Fibroblast of peridontal ligament (primary cell): ENCODE data around the gene DNASE1L3.

Experiments used
- DNase-seq: peaks from one replicate; pipeline ENCODE4 v3.0.0-alpha.2; 2010; ENCODE audit errors: extremely low read depth

DNASE1L3 gene

DNA sequence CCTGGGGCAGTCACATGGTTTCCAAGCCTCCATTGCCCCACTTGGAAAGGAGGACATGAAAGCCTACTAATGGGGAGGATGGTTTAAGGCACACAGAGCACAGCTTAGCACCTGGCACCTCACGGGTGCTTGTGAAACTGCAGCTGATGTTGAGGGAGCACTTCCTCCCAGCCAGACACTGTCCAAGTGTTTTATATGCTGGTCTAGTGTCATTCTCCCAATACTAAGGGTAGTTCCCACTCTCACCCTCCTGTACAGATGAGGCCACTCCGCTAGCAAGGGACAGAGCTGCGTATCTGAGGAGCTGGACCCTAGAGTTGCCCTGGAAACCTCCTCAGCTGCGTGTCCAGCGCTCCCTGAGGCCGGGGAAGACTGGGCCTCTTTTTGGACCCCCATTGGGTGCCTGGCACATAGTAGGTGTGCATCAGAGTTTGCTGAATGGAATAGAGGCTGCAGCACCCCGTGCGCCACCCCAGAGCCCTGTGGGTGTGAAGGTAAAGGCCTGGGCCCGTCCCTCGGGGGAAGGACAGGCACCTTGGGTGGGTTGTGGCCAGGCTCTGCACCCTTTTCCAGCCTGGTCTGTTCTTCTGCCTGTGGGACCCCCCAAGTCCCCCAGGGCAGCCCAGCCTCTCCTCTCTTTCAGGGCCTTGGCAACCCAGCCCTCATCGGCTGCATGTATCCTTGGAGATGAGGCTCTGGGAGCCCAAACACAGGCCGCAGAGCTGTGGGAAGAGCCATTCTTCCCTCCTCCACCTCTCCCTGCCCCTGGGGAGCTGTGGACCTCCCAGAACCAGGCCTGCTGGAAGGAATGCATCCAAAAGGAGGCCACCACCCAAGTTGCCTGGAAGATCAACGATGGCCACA is 31.3 kb downstream of the DNASE1L3 start:
- DNase-seq: no peak

DNA sequence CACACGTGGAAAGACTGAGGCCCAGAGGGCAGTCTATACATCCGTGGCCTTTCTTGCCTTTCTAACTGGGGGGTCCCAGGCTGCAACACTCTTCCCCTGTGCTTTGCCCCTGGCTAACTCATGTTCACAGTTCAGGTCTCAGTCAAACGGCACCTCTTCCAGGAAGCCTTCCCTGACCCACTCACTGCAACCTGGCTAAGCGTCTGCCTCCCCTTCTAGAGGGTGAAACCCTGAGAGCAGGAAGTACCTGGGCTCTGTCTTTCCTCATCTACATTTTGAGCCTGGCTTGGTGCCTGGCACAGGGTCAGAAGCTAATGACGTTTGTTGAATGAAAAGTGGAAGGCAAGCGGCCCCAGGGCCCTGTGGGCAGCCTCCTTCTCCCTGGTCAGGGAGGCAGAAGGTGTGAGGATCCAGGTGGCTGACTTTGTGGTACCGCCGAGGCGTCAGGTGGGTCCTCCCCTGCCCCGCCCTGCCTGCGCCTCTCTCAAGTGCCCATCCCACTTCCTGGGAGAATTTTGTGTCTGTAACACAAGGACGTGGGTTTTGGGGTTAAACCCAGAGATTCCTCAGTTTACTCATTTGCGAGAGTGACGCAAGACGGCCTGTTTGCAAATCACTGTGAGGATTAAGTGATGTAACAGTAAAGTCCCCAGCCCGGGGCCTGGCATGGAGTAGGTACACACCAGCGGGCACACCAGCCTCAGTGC is 32.1 kb downstream of the DNASE1L3 start:
- DNase-seq: no peak

DNA sequence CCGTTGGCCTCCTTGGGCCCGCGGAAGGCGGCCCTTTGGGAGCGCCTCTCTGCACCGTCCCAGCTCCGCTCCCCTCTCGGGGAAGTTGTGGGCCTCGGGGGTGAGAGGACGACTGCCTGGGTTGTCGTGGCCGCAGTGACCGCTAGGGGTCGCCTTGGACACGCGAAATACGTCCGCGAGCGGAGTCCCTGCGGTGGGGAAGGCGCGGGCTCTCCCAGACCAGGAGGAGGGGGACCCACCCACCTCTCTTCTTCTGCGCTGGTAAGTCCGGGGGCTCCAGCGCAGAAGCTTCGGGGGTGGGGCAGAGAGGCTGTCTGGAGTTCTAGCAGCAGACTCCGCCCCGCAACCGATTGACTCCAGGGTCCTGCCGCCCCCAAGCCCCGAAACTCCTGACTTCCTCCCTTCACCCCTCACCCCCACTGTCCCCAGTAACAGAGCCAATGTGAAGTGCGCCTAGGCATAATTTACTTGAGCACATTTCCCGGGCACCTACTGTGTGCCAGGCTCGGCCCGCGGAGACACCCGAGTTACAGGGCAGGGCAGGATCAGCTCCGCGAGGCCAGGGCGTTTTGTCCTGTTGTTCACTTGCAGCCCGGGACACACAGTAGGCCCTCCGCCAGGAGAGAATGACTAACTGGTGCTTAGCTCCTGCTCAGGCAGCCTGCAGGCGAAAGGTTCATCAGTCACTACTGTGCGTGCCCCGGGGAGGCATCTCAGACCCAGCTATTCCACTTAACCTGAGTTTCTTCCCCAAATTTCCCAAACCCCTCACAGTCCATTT is 32.8 kb downstream of the DNASE1L3 start:
- DNase-seq: peak; percentile 74

DNA sequence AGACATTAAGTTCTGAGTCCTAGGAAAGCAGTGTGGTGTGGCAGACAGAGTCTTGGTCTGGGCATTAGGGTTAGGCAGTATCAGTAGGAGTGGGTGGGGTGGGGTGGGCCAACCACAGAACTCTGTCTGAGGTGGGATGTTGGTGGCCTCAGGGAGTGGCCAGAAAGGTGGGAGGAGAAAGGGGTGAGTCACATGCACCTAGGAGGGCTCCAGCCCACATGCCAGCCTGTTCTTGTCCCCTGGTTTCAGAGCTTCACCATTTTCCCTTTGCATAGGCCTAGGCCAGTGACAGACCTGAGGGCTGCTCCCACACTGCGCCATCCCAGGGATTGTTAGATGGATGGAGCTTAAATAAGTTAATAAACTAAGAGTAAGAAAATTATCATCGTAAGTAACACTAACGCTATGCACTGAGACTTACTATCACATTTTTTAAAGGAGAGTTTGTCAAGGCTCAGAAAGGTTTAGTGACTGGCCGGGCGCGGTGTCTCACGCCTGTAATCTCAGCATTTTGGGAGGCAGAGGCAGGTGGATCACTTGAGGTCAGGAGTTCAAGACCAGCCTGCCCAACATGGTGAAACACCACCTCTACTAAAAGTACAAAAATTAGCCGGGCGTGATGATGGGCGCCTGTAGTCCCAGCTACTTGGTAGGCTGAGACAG is 33.8 kb downstream of the DNASE1L3 start:
- DNase-seq: no peak

DNA sequence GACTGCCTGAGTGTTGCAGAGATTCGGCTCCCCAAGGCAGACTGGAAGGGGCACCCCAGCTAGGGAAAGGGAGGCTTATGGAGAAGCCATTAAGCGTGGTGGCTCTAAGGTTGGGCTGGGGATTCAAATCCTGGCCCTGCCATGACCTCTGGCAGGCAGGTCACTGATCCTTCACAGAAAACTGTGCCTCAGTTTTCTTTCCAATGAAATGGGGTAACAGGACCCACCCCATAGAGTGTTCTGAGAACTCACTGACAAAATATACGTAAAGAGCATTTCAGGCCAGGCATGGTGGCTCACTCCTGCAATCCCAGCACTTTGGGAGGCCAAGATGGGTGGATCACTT is 34.6 kb downstream of the DNASE1L3 start:
- no peak for DNase-seq

DNA sequence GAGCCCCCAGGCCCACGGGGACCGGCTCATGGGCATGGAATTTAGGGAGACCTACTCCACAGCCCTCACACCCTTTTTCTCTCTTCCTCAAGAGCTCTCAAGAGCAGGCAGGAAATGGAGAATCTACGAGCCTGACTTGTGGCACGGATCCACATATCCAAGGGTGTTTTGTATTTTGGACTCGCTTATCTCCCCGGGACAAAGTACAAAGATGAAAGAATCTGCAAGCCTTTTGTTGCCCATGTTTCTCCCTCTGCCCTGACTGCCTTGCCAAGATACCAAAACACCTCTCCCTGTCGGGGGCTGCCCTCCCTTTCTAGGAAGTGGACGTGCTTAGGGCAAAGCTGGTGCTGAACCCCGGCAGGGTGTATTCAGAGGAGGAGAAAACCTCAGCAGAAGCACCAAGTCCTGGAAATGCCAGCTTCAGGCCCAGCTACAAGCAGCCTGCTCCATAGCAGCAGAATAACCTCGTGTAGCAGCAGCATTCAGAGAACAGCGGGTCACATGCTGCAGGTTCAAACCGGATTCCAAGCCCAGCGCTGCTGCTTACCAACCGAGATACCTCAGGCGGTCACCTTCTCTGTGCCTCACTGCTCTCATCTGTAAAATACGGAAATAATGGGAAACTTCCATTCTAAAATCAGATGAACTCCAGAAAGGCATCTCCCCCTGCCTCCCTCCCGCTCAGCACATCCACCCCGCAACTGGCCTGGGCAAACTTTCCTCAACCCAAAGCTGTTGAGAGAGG is 35.2 kb downstream of the DNASE1L3 start:
- DNase-seq: no peak

DNA sequence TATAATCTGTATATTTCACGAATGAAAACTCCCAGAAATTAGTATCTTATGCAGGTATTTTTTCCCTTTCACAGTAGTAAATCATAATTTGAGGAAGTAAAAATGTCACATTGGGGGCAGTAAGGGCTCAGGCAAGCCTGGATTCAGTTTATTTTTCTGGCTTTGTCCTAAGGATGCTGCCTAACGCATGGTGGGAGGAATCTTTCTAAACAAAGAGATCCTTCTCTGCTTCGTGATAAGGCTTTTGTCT is 35.7 kb downstream of the DNASE1L3 start:
- no peak for DNase-seq

DNA sequence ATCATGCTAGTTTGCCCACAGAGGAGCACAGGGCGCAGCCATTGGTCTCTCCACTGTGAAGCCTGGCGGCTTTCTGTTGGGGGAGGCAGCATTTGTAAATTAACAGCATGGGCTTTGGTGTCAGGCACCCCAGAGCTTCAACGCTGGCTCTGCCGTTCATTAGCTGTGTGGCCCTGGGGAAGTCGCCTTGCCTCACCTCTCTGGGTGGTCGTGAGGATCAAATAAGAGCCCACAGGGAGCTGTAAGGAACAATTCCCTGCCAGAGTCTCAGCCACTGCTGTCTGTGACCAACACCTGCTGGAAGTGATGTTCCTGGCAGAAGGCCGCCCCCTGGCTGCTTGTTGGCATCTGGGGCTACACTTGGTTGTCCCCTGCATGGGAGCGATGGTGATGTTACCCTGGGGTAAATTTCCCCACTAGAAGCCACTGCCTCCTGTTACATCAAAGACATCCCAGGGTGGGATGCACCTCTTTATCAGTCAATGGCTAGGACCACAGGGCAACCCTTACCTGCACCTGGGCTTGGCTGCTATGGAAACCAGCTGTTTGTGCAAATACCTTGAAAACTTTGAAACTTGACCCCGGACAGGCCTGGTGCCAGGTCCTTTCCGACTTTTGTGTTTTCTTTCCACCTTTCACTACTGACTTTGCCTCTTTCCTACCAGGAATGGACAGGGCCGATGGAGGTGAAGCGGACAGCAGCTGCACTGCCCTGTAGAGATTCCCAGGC is 36.9 kb downstream of the DNASE1L3 start:
- no peak for DNase-seq

DNA sequence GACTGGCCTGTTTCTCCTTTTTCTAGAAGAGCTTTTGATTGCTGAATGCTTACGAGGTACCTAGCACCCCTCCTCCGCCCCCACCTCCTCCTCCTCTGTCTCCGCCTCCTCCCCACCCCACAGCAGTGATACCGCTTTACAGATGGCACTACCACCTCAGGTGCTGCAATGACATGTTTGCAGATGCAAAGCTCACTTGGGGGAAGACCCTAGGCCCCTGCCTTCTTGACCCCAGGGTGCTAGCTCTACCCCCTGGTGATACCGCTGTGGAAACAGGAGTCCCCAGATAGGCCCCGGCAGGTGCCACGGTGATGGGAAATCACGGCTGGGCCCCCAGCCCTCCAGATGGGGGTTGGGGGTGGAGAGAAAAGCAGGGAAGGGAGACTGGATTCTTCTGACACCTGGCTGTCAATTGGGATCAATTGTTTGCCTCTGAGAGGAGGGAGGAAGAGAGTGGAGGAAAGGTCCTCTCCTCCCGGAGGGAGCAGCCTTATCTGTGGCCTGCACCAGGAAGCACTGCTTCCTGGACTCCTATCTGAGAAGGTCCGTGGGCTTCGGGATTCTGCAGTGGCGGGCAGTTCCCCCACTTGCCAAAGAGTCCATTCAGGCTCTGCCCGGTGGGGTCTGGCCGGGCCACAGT is 37.6 kb downstream of the DNASE1L3 start:
- no peak for DNase-seq

DNA sequence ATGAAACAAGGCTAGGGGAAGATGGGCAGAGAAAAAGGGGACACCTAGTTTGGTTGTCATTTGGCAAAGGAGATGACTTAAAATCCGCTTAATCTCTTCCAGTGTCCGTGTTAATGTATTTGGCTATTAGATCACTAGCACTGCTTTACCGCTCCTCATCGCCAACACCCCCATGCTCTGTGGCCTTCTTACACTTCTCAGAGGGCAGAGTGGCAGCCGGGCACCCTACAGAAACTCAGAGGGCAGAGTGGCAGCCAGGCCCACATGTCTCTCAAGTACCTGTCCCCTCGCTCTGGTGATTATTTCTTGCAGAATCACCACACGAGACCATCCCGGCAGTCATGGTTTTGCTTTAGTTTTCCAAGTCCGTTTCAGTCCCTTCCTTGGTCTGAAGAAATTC is 39.6 kb downstream of the DNASE1L3 start:
- DNase-seq: no peak

DNA sequence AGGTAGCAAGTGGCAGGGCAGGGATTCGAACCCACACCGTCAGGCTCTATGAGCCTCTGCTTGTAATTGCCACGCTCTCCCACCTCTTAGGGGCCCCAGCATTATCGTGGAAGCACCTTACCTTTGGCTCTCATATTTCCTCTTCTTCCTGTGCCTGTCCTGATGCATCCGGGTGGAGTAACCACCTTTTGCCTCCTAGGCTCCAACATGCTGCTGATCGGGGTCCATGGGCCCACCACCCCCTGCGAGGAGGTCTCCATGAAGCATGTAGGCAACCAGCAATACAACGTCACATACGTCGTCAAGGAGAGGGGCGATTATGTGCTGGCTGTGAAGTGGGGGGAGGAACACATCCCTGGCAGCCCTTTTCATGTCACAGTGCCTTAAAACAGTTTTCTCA is 40.4 kb downstream of the DNASE1L3 start:
- no peak for DNase-seq

DNA sequence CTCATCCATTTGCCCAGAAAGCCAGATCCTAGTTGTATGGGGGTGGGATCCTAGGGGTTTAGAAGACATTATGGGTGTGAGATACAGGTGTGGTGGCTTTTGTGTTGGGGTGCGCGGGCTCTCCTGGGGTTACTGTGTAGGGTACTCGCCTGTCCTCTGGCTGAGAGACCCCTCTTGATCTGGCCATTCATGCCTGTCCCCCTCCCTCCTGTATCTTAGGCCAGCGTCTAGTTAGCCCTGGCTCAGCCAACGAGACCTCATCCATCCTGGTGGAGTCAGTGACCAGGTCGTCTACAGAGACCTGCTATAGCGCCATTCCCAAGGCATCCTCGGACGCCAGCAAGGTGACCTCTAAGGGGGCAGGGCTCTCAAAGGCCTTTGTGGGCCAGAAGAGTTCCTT is 41.4 kb downstream of the DNASE1L3 start:
- no peak for DNase-seq

DNA sequence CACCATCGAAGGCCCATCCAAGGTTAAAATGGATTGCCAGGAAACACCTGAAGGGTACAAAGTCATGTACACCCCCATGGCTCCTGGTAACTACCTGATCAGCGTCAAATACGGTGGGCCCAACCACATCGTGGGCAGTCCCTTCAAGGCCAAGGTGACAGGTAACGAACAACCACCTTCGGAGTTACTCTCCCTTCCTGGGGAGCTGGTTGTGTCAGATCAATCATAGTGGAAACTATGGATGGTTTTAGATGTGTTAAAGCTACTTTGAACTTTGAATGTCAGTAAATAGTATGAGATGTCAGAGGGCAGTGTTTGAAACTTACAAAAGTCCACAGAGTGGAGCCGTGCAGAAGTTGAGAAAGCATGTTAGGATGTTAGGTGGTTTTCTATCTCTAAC is 42.3 kb downstream of the DNASE1L3 start:
- DNase-seq: no peak

DNA sequence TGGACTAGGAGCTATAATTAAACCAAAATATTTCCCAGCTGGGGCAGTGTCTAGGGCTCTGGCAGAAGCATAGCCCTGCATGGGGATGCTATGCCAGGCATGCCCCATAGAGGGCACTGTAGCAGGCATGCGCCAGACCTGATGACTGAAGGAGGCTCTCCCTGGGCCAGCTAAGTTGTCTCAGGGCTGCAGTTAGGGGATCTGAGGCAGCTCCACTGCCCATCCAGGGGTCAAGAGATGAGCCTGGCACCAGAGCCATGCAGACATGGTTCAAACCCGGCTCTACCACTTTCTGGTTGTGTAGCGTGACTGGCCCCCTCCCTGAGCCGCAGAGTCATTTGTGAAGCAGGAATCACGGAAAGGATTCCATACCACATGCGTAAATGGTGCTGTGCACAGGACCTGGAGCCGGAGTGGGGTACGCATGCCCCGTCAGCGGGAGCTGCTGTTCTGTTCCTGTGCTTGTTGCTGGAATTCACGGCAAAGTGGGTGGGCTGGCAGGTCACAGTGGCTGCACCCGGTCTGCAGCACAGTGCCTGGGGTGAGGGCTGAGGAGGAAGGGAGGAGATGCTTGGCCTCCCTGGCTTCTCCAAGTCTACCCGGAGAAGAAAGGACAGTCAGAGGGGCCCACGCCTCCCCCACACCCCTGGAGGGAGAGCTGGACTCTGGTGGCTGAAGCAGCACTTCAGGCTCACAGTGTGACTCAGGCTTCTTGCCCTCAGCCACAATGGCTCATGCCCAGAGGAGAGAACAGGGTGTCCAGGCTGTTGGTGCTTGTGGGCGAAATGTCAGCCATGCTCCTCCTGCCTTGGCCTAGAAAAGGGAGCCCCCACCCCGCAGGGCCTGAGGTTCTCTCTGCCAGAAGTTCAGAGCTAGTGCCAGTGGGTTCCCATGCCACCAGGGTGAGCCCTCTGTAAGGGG is 43.1 kb downstream of the DNASE1L3 start:
- DNase-seq: peak; percentile 74

DNA sequence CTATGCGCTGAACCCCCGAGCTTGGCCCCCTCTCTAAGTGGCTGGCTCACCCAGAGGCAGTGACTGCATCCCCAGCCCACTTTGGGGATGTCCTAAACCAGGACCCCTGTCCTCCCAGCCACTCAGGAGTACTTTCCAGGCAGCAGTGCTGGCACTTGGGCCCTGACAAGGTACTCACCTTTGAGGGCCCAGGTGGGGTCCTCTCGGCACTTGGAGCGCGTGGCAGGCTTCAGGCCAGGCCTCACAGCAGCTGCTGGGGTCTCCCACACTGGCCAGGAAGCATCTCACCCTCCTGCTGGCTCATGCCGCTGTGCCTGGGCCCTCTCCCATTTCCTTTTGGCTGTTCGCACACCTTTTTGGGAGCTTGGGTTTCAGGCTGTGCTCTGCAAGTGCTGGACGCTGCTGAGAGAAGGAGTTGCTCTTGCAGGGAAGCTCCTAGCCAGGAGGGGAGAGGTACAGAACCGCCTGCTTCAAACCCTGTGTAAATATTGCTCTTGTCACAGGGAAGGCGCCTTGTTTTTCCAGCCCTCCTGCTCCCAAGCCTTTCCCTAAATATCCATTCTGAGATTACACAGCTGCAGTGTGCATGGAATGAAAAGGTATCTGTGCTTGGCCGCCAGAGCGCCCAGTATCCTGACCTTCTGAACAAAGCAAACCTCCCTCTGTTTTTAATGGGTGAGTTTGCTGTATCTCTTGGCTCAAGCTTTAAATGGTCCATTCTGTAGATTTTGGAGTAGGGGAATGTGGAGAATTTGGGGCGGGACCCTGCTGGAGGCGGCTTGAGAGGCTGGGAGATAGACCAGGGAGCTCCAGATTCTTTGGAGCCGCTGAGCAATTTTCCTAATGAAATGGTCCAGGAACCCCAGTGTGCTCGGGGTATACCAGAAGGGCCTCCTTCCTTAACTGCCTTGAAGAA is 45.6 kb downstream of the DNASE1L3 start:
- no peak for DNase-seq

DNA sequence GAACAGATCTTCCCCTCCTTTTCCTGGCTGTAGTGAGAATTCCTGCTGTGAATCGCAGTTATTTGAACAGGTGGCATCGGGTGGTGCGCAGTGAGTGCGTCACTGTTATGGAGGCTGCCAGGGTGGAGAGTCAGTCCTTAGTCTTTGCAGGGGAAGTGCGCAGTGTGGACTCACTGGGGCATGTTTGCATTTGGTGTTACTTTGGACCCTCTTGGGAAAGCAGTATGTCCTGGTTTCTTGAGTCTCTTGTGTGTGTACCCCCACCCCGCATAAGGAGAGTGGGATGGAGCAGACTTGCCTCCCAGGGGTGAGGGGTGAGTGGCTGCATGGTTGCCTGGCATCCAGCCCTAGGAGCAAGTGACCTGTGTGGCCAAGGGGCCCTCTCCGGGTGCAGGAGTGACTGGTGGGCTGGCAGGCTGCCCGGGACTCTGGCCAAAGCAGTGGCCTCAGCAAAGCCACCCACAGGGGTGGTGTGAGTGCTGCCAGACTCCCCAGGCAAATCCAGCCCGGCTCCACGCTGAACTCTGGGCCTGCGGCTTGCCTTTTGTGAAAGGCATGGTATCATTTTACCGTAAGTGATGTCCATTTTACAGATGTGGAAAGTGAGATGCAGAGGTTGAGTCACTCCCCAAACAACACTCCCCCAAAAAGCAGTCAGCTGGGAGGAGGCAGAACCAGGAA is 46.4 kb downstream of the DNASE1L3 start:
- no peak for DNase-seq

DNA sequence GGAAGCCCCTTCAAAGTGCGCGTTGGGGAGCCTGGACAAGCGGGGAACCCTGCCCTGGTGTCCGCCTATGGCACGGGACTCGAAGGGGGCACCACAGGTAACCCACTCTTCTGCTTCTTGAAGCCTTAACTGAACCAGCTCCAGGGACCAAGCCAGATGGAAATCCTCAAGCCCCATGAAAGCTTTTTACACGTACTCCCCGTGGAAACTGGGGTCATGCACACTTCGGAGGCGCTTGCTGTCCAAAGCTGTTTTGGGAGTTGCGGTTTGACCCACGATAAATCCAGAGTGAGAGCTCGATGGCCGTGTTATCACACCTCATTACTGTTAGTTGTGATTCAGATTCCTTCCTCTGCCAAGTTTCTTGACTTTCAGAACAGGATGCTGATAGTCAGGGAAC is 47.5 kb downstream of the DNASE1L3 start:
- no peak for DNase-seq
